ENCODE results near the gene ISCA1.
"Not testable (repeated sequence)": the region's sequence is repeated elsewhere in the genome, so short reads cannot be mapped to it uniquely, and the experiment has no call there.

Gene ISCA1

GRCh38 chr9:86322973-86323644, 40.8 kb upstream of the ISCA1 start:
- no peak overlapping the region for H3K4me3 ChIP-seq (ENCODE audit: low read depth, low read length)
- TF ChIP-seq, protein P1, sequence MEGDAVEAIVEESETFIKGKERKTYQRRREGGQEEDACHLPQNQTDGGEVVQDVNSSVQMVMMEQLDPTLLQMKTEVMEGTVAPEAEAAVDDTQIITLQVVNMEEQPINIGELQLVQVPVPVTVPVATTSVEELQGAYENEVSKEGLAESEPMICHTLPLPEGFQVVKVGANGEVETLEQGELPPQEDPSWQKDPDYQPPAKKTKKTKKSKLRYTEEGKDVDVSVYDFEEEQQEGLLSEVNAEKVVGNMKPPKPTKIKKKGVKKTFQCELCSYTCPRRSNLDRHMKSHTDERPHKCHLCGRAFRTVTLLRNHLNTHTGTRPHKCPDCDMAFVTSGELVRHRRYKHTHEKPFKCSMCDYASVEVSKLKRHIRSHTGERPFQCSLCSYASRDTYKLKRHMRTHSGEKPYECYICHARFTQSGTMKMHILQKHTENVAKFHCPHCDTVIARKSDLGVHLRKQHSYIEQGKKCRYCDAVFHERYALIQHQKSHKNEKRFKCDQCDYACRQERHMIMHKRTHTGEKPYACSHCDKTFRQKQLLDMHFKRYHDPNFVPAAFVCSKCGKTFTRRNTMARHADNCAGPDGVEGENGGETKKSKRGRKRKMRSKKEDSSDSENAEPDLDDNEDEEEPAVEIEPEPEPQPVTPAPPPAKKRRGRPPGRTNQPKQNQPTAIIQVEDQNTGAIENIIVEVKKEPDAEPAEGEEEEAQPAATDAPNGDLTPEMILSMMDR (IDR thresholded peaks at IDR 0.05; ENCODE audit: borderline replicate concordance, insufficient read depth, low read depth, low read length), result no peak

GRCh38 chr9:86321373-86321772, 39.0 kb upstream of the ISCA1 start:
- H3K4me3 ChIP-seq (ENCODE audit: low read depth, low read length), result no peak overlapping the region
- TF ChIP-seq, protein P1 (IDR thresholded peaks at IDR 0.05; ENCODE audit: borderline replicate concordance, insufficient read depth, low read depth, low read length), result no peak

- no peak overlapping the region for H3K4me3 ChIP-seq (ENCODE audit: low read depth, low read length)
- TF ChIP-seq, protein P1 (IDR thresholded peaks at IDR 0.05; ENCODE audit: borderline replicate concordance, insufficient read depth, low read depth, low read length), result no peak
Measured at GRCh38 chr9:86318187-86318586, 35.8 kb upstream of the ISCA1 start.

GRCh38 chr9:86315078-86315477, 32.7 kb upstream of the ISCA1 start:
- no peak overlapping the region for H3K4me3 ChIP-seq (ENCODE audit: low read depth, low read length)
- TF ChIP-seq, protein P1 (IDR thresholded peaks at IDR 0.05; ENCODE audit: borderline replicate concordance, insufficient read depth, low read depth, low read length), result no peak

DNA sequence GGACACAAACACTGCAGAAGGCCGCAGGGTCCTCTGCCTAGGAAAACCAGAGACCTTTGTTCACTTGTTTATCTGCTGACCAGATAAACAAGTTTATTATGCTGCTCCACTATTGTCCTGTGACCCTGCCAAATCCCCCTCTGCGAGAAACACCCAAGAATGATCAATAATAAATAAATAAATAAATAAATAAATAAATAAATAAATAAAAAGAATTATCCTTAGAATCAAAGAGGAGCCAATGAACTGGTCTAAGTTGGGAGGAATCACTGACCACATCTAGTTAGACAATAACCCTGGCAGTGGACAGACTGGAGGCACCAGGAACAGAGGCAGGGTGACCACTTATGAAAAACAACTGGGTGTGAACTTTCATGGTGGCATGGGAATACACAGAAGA, 30.6 kb upstream of the ISCA1 start:
- not testable (repeated sequence) for H3K4me3 ChIP-seq (ENCODE audit: low read depth, low read length)

GRCh38 chr9:86308687-86309086, 26.3 kb upstream of the ISCA1 start:
- H3K4me3 ChIP-seq (ENCODE audit: low read depth, low read length), result no peak overlapping the region
- TF ChIP-seq, protein P1 (IDR thresholded peaks at IDR 0.05; ENCODE audit: borderline replicate concordance, insufficient read depth, low read depth, low read length), result no peak

DNA sequence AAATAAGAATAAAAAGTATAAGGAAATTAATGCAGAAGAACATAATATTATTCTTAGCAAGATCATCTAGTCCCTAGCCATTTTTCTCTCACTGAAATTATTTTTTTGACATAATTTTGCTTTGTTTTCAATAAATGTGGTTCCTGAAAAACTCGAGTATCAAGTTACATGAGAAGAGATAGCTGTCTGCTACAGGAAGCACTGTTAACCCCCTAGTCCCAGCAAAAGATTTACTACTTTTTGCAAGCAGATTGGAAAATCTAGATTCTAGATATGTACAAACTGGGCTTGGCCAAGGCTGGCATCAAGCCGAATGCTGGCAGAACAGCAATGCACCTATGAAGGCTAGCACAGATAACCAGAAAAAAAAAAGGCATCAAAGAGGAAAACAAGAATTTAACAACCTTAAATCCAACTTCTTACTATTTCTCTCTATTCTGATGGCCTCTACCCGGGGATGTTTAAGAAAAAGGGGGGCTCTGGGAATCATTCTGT, 21.9 kb upstream of the ISCA1 start:
- no peak overlapping the region for H3K4me3 ChIP-seq (ENCODE audit: low read depth, low read length)
- TF ChIP-seq, protein P1 (IDR thresholded peaks at IDR 0.05; ENCODE audit: borderline replicate concordance, insufficient read depth, low read depth, low read length), result no peak

Data from GM12875 (cell line).